ENCODE results near the gene CAMSAP1.

Gene CAMSAP1

GRCh38 chr9:135878528-135879236 lies 28.7 kb downstream of the CAMSAP1 start:
- DNase-seq: no peak

- DNase-seq: no peak
Observed at GRCh38 chr9:135877791-135878527, 29.4 kb downstream of the CAMSAP1 start.

- no peak for DNase-seq
Observed at GRCh38 chr9:135876936-135877335, 30.4 kb downstream of the CAMSAP1 start.

GRCh38 chr9:135874859-135875258 lies 32.5 kb downstream of the CAMSAP1 start:
- no peak for DNase-seq

GRCh38 chr9:135869909-135870308 lies 37.4 kb downstream of the CAMSAP1 start:
- no peak for DNase-seq

GRCh38 chr9:135865531-135865930 lies 41.8 kb downstream of the CAMSAP1 start:
- DNase-seq: no peak

GRCh38 chr9:135864447-135865049 lies 42.8 kb downstream of the CAMSAP1 start:
- no peak for DNase-seq

- no peak for DNase-seq
Observed at GRCh38 chr9:135862809-135863208, 44.5 kb downstream of the CAMSAP1 start.

GRCh38 chr9:135858491-135859185 lies 48.7 kb downstream of the CAMSAP1 start:
- DNase-seq: no peak

- no peak for DNase-seq
Observed at GRCh38 chr9:135857843-135858242, 49.5 kb downstream of the CAMSAP1 start.

GRCh38 chr9:135857371-135857786 lies 50.0 kb downstream of the CAMSAP1 start:
- no peak for DNase-seq

- no peak for DNase-seq
Observed at GRCh38 chr9:135851748-135852147, 55.6 kb downstream of the CAMSAP1 start.

- no peak for DNase-seq
Observed at GRCh38 chr9:135850737-135851136, 56.6 kb downstream of the CAMSAP1 start.

GRCh38 chr9:135849181-135849580 lies 58.2 kb downstream of the CAMSAP1 start:
- DNase-seq: no peak

- DNase-seq: no peak
Observed at GRCh38 chr9:135848341-135849047, 58.9 kb downstream of the CAMSAP1 start.

- DNase-seq: no peak
Observed at GRCh38 chr9:135847833-135848232, 59.5 kb downstream of the CAMSAP1 start.

GRCh38 chr9:135840539-135840938 lies 66.8 kb downstream of the CAMSAP1 start:
- DNase-seq: no peak

- no peak for DNase-seq
Observed at GRCh38 chr9:135840107-135840506, 67.2 kb downstream of the CAMSAP1 start.

GRCh38 chr9:135839516-135839915 lies 67.8 kb downstream of the CAMSAP1 start:
- no peak for DNase-seq

- no peak for DNase-seq
Observed at GRCh38 chr9:135835131-135835530, 72.2 kb downstream of the CAMSAP1 start.

GRCh38 chr9:135833864-135834263 lies 73.5 kb downstream of the CAMSAP1 start:
- DNase-seq: no peak

GRCh38 chr9:135830496-135830895 lies 76.8 kb downstream of the CAMSAP1 start:
- DNase-seq: no peak

GRCh38 chr9:135828656-135829055 lies 78.7 kb downstream of the CAMSAP1 start:
- no peak for DNase-seq

All from GF-D8 (cell line).